ENCODE measurements around the gene TBPL2.
A peak's percentile ranks its signal among the peaks of the same experiment; 100 is the strongest.
"Not testable (repeated sequence)": the region's sequence is repeated elsewhere in the genome, so short reads cannot be mapped to it uniquely, and the experiment has no call there.

TBPL2 gene

GRCh38 chr14:55383056-55383466 is 57.4 kb downstream of the TBPL2 start:
- H3K4me3 ChIP-seq (ENCODE audit: extremely low read depth, insufficient read depth, low read length, poor library complexity, severe bottlenecking); H3K9me3 ChIP-seq (ENCODE audit: control insufficient read depth, low read length): not testable (repeated sequence)
- Histone ChIP-seq H3K36me3 (ENCODE audit: control insufficient read depth, insufficient read depth, low read length) (peaks cover 55% of the 10 kb centered on the region), H3K27ac (ENCODE audit: low read depth, low read length, severe bottlenecking) (peak overlapping the region; percentile 23), H3K4me1 (ENCODE audit: control insufficient read depth, insufficient read depth, low read length, poor library complexity, severe bottlenecking) (peaks cover 15% of the 10 kb centered on the region)
- WGBS, 2 experiments (ENCODE audit: insufficient coverage in 2 of 2) = 89 to 95% methylated on average over 4 to 10 of the region's 10 CpGs

GRCh38 chr14:55382483-55382882 is 57.9 kb downstream of the TBPL2 start:
- Histone ChIP-seq H3K27ac (ENCODE audit: low read depth, low read length, severe bottlenecking) (peak overlapping the region; percentile 23), H3K4me3 (ENCODE audit: extremely low read depth, insufficient read depth, low read length, poor library complexity, severe bottlenecking) (no peak overlapping the region), H3K9me3 (ENCODE audit: control insufficient read depth, low read length) (no peaks in the 10 kb centered on the region), H3K36me3 (ENCODE audit: control insufficient read depth, insufficient read depth, low read length) (peaks cover 60% of the 10 kb centered on the region), H3K4me1 (ENCODE audit: control insufficient read depth, insufficient read depth, low read length, poor library complexity, severe bottlenecking) (peaks cover 15% of the 10 kb centered on the region)
- 83 to 86% methylated on average over 3 of the region's 4 CpGs for WGBS, 2 experiments (ENCODE audit: insufficient coverage in 2 of 2)

GRCh38 chr14:55381561-55381960 is 58.9 kb downstream of the TBPL2 start:
- Histone ChIP-seq H3K4me3 (ENCODE audit: extremely low read depth, insufficient read depth, low read length, poor library complexity, severe bottlenecking) (no peak overlapping the region), H3K27ac (ENCODE audit: low read depth, low read length, severe bottlenecking) (no peak overlapping the region), H3K4me1 (ENCODE audit: control insufficient read depth, insufficient read depth, low read length, poor library complexity, severe bottlenecking) (peaks cover 15% of the 10 kb centered on the region), H3K9me3 (ENCODE audit: control insufficient read depth, low read length) (no peaks in the 10 kb centered on the region), H3K36me3 (ENCODE audit: control insufficient read depth, insufficient read depth, low read length) (peaks cover 68% of the 10 kb centered on the region)
- WGBS, 2 experiments (ENCODE audit: insufficient coverage in 2 of 2) = no CpG with 5 or more reads among the region's 2 CpGs

GRCh38 chr14:55381040-55381439 is 59.4 kb downstream of the TBPL2 start:
- peaks cover 73% of the 10 kb centered on the region for H3K36me3 ChIP-seq (ENCODE audit: control insufficient read depth, insufficient read depth, low read length)
- no peak overlapping the region for H3K4me3 ChIP-seq (ENCODE audit: extremely low read depth, insufficient read depth, low read length, poor library complexity, severe bottlenecking)
- no peaks in the 10 kb centered on the region for H3K9me3 ChIP-seq (ENCODE audit: control insufficient read depth, low read length)
- H3K27ac ChIP-seq (ENCODE audit: low read depth, low read length, severe bottlenecking) = no peak overlapping the region
- 90% methylated on average over 3 of the region's 5 CpGs for WGBS, 2 experiments (ENCODE audit: insufficient coverage in 2 of 2)
- peaks cover 15% of the 10 kb centered on the region for H3K4me1 ChIP-seq (ENCODE audit: control insufficient read depth, insufficient read depth, low read length, poor library complexity, severe bottlenecking)

- H3K9me3 ChIP-seq (ENCODE audit: control insufficient read depth, low read length) = no peaks in the 10 kb centered on the region
- no peak overlapping the region for H3K27ac ChIP-seq (ENCODE audit: low read depth, low read length, severe bottlenecking)
- 92 to 94% methylated on average over 3 to 4 of the region's 5 CpGs for WGBS, 2 experiments (ENCODE audit: insufficient coverage in 2 of 2)
- H3K4me1 ChIP-seq (ENCODE audit: control insufficient read depth, insufficient read depth, low read length, poor library complexity, severe bottlenecking) = peaks cover 9% of the 10 kb centered on the region
- H3K4me3 ChIP-seq (ENCODE audit: extremely low read depth, insufficient read depth, low read length, poor library complexity, severe bottlenecking) = no peak overlapping the region
- H3K36me3 ChIP-seq (ENCODE audit: control insufficient read depth, insufficient read depth, low read length) = peaks cover 74% of the 10 kb centered on the region
Observed at GRCh38 chr14:55377236-55377635, 63.2 kb downstream of the TBPL2 start.

GRCh38 chr14:55374771-55375170 is 65.6 kb downstream of the TBPL2 start:
- H3K27ac ChIP-seq (ENCODE audit: low read depth, low read length, severe bottlenecking) = no peak overlapping the region
- peaks cover 52% of the 10 kb centered on the region for H3K36me3 ChIP-seq (ENCODE audit: control insufficient read depth, insufficient read depth, low read length)
- WGBS, 2 experiments (ENCODE audit: insufficient coverage in 2 of 2) = 94 to 96% methylated on average over 3 of the region's 4 CpGs
- no peaks in the 10 kb centered on the region for H3K9me3 ChIP-seq (ENCODE audit: control insufficient read depth, low read length)
- H3K4me3 ChIP-seq (ENCODE audit: extremely low read depth, insufficient read depth, low read length, poor library complexity, severe bottlenecking) = no peak overlapping the region
- no peaks in the 10 kb centered on the region for H3K4me1 ChIP-seq (ENCODE audit: control insufficient read depth, insufficient read depth, low read length, poor library complexity, severe bottlenecking)

GRCh38 chr14:55373784-55374705 is 66.4 kb downstream of the TBPL2 start:
- Histone ChIP-seq H3K36me3 (ENCODE audit: control insufficient read depth, insufficient read depth, low read length) (peaks cover 54% of the 10 kb centered on the region), H3K9me3 (ENCODE audit: control insufficient read depth, low read length) (no peaks in the 10 kb centered on the region), H3K4me1 (ENCODE audit: control insufficient read depth, insufficient read depth, low read length, poor library complexity, severe bottlenecking) (no peaks in the 10 kb centered on the region), H3K27ac (ENCODE audit: low read depth, low read length, severe bottlenecking) (no peak overlapping the region), H3K4me3 (ENCODE audit: extremely low read depth, insufficient read depth, low read length, poor library complexity, severe bottlenecking) (no peak overlapping the region)
- no CpG with 5 or more reads among the region's 5 CpGs for WGBS, 2 experiments (ENCODE audit: insufficient coverage in 2 of 2)

GRCh38 chr14:55372825-55373224 is 67.6 kb downstream of the TBPL2 start:
- H3K4me3 ChIP-seq (ENCODE audit: extremely low read depth, insufficient read depth, low read length, poor library complexity, severe bottlenecking) = no peak overlapping the region
- no peak overlapping the region for H3K27ac ChIP-seq (ENCODE audit: low read depth, low read length, severe bottlenecking)
- peaks cover 53% of the 10 kb centered on the region for H3K36me3 ChIP-seq (ENCODE audit: control insufficient read depth, insufficient read depth, low read length)
- 95 to 98% methylated on average over 6 to 7 of the region's 7 CpGs for WGBS, 2 experiments (ENCODE audit: insufficient coverage in 2 of 2)
- H3K4me1 ChIP-seq (ENCODE audit: control insufficient read depth, insufficient read depth, low read length, poor library complexity, severe bottlenecking) = no peaks in the 10 kb centered on the region
- no peaks in the 10 kb centered on the region for H3K9me3 ChIP-seq (ENCODE audit: control insufficient read depth, low read length)

- 100% methylated on average over 1 of the region's 1 CpG for WGBS, 2 experiments (ENCODE audit: insufficient coverage in 2 of 2)
- H3K36me3 ChIP-seq (ENCODE audit: control insufficient read depth, insufficient read depth, low read length) = peaks cover 53% of the 10 kb centered on the region
- no peak overlapping the region for H3K4me3 ChIP-seq (ENCODE audit: extremely low read depth, insufficient read depth, low read length, poor library complexity, severe bottlenecking)
- H3K9me3 ChIP-seq (ENCODE audit: control insufficient read depth, low read length) = no peaks in the 10 kb centered on the region
- no peak overlapping the region for H3K27ac ChIP-seq (ENCODE audit: low read depth, low read length, severe bottlenecking)
- no peaks in the 10 kb centered on the region for H3K4me1 ChIP-seq (ENCODE audit: control insufficient read depth, insufficient read depth, low read length, poor library complexity, severe bottlenecking)
Observed at GRCh38 chr14:55372423-55372822, 68.0 kb downstream of the TBPL2 start.

- H3K4me3 ChIP-seq (ENCODE audit: extremely low read depth, insufficient read depth, low read length, poor library complexity, severe bottlenecking) = no peak overlapping the region
- WGBS, 2 experiments (ENCODE audit: insufficient coverage in 2 of 2) = 78 to 88% methylated on average over 6 to 7 of the region's 11 CpGs
- H3K36me3 ChIP-seq (ENCODE audit: control insufficient read depth, insufficient read depth, low read length) = peaks cover 46% of the 10 kb centered on the region
- no peaks in the 10 kb centered on the region for H3K4me1 ChIP-seq (ENCODE audit: control insufficient read depth, insufficient read depth, low read length, poor library complexity, severe bottlenecking)
- no peaks in the 10 kb centered on the region for H3K9me3 ChIP-seq (ENCODE audit: control insufficient read depth, low read length)
- H3K27ac ChIP-seq (ENCODE audit: low read depth, low read length, severe bottlenecking) = no peak overlapping the region
Observed at GRCh38 chr14:55370883-55371455, 69.4 kb downstream of the TBPL2 start.

GRCh38 chr14:55366271-55366670 is 74.1 kb downstream of the TBPL2 start:
- H3K4me3 ChIP-seq (ENCODE audit: extremely low read depth, insufficient read depth, low read length, poor library complexity, severe bottlenecking) = no peak overlapping the region
- 100% methylated on average over 1 of the region's 3 CpGs for WGBS, 2 experiments (ENCODE audit: insufficient coverage in 2 of 2)
- H3K27ac ChIP-seq (ENCODE audit: low read depth, low read length, severe bottlenecking) = no peak overlapping the region
- no peaks in the 10 kb centered on the region for H3K4me1 ChIP-seq (ENCODE audit: control insufficient read depth, insufficient read depth, low read length, poor library complexity, severe bottlenecking)
- no peaks in the 10 kb centered on the region for H3K9me3 ChIP-seq (ENCODE audit: control insufficient read depth, low read length)
- H3K36me3 ChIP-seq (ENCODE audit: control insufficient read depth, insufficient read depth, low read length) = peaks cover 52% of the 10 kb centered on the region
